Body of pancreas (tissue), 4 donors: ENCODE results near the gene PROX2.

Source experiments
- POLR2A ChIP-seq, 3 donors: fragments of 450-650 bp; IDR thresholded peaks; one replicate each; pipeline ENCODE4 v1.6.1; 2016; ENCODE audit warnings: antibody characterized with exemption in 3 of 3, mild to moderate bottlenecking in 2 of 3
- TF ChIP-seq, protein P1 (sequence below), 7 experiments: fragments of 450-650 bp in 4 of 7; fragments of 200-600 bp in 3 of 7; sonication (generic) in 3 of 7; IDR thresholded peaks; one replicate each; pipeline ENCODE4 v1.5.1; 2016 to 2019; ENCODE audit warnings: antibody characterized with exemption in 7 of 7

DNA sequence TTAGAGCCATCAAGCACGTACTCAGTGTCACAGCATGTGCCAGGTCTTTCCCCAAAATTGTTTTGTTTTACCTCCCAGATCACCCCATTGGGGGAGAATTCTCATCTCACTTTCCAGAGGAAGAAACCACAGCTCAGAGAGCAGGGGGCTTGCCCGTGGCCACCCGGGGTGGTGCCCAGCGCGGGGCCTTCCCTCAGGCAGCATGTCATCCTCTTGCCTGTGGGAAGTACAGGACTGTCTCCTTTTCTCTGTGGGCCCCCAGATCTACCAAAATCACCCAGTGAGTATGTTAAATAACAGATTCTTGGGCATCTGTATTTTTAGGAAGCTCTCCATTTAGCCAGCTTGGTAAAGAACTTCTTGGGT lies 41.2 kb upstream of the PROX2 start:
- TF ChIP-seq POLR2A (IDR thresholded peaks at IDR 0.05): no peak
- TF ChIP-seq, protein P1, sequence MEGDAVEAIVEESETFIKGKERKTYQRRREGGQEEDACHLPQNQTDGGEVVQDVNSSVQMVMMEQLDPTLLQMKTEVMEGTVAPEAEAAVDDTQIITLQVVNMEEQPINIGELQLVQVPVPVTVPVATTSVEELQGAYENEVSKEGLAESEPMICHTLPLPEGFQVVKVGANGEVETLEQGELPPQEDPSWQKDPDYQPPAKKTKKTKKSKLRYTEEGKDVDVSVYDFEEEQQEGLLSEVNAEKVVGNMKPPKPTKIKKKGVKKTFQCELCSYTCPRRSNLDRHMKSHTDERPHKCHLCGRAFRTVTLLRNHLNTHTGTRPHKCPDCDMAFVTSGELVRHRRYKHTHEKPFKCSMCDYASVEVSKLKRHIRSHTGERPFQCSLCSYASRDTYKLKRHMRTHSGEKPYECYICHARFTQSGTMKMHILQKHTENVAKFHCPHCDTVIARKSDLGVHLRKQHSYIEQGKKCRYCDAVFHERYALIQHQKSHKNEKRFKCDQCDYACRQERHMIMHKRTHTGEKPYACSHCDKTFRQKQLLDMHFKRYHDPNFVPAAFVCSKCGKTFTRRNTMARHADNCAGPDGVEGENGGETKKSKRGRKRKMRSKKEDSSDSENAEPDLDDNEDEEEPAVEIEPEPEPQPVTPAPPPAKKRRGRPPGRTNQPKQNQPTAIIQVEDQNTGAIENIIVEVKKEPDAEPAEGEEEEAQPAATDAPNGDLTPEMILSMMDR (IDR thresholded peaks at IDR 0.05): no peak
